Smooth muscle cell (in vitro differentiated cells): ENCODE data around the gene SETD3. TPM values are rescaled to one million over a fixed set of nuclear protein-coding genes. Genes with fewer than 3 reads are reported as not detected.

ENCODE experiments used
- DNase-seq: peaks from one replicate; lab custom pipeline; 2025; ENCODE audit not compliant: unreplicated experiment; lab: John Stamatoyannopoulos, UW
- H2AFZ ChIP-seq: fragments of 200-600 bp; sonication (generic); 2 replicates; pipeline ENCODE4 v1.6.0; 2016; ENCODE audit warnings: antibody characterized with exemption, low read depth, mild to moderate bottlenecking
- H3F3A ChIP-seq: fragments of 200-600 bp; sonication (generic); 2 replicates; pipeline ENCODE4 v1.6.0; 2017; ENCODE audit warnings: antibody characterized with exemption, low read depth
- H3K27ac ChIP-seq: fragments of 200-600 bp; sonication (generic); 2 replicates; pipeline ENCODE4 v1.5.1; 2016; ENCODE audit warnings: low read depth, mild to moderate bottlenecking
- H3K27me3 ChIP-seq: fragments of 200-600 bp; sonication (generic); 2 replicates; pipeline ENCODE4 v1.6.1; 2016; ENCODE audit warnings: low read depth, mild to moderate bottlenecking
- H3K36me3 ChIP-seq: fragments of 200-600 bp; sonication (generic); 2 replicates; pipeline ENCODE4 v1.5.1; 2016; ENCODE audit warnings: low read depth
- H3K4me1 ChIP-seq: fragments of 200-600 bp; sonication (generic); 2 replicates; pipeline ENCODE4 v1.5.1; 2016; ENCODE audit warnings: low read depth
- H3K4me2 ChIP-seq: fragments of 200-600 bp; sonication (generic); 2 replicates; pipeline ENCODE4 v1.6.0; 2016; ENCODE audit warnings: mild to moderate bottlenecking
- H3K4me3 ChIP-seq: fragments of 200-600 bp; sonication (generic); 2 replicates; pipeline ENCODE4 v1.5.1; 2016; ENCODE audit warnings: mild to moderate bottlenecking
- H3K79me2 ChIP-seq: fragments of 200-600 bp; sonication (generic); 2 replicates; pipeline ENCODE4 v1.6.0; 2016; ENCODE audit warnings: low read depth, mild to moderate bottlenecking
- H3K9ac ChIP-seq: fragments of 200-600 bp; sonication (generic); 2 replicates; pipeline ENCODE4 v1.6.0; 2016; ENCODE audit warnings: low read depth
- H3K9me3 ChIP-seq: fragments of 200-600 bp; sonication (generic); replicated peaks from 2 replicates; pipeline ENCODE4 v1.5.1; 2016; ENCODE audit warnings: low read depth
- H4K20me1 ChIP-seq: fragments of 200-600 bp; sonication (generic); 2 replicates; pipeline ENCODE4 v1.6.0; 2016; ENCODE audit warnings: low read depth
- CTCF ChIP-seq: fragments of 200-600 bp; sonication (generic); IDR thresholded peaks from 2 replicates; pipeline ENCODE4 v1.5.1; 2017; ENCODE audit warnings: borderline replicate concordance, mild to moderate bottlenecking, antibody characterized with exemption; ENCODE audit not compliant: insufficient read depth, poor library complexity, severe bottlenecking
- WGBS: methylation state at CpG from one replicate; pipeline ENCODE4 v1.1.7; 2016; ENCODE audit warnings: low lambda C conversion rate; 5-methylcytosine and 5-hydroxymethylcytosine counted together
- polyA plus RNA-seq: library from polyadenylated mRNA; unstranded; fragments of >200 nt; fragmentation: Nextera tagmentation; extraction: Ambion mirVana; gene quantifications from 2 replicates; pipeline ENCODE4 v1.2.1, GENCODE V29; 2016
- total RNA-seq: library from RNA; depleted of rRNA; stranded (reverse); fragments of >200 nt; gene quantifications from 2 replicates; pipeline ENCODE4 v1.2.3, GENCODE V29; 2014

Gene SETD3
- total and polyA plus RNA-seq, 2 experiments from 2014 or later: 49.2 to 74.9 TPM

- peaks cover 5% of the 10 kb centered on the region for H4K20me1 ChIP-seq
- DNase-seq: no peak
- peaks cover 16% of the 10 kb centered on the region for H3F3A ChIP-seq
- H3K9me3 ChIP-seq: no peaks in the 10 kb centered on the region
- TF ChIP-seq CTCF: peak; percentile 34
- H2AFZ ChIP-seq: no peak overlapping the region
- no peaks in the 10 kb centered on the region for H3K4me1 ChIP-seq
- H3K9ac ChIP-seq: no peak overlapping the region
- no peak overlapping the region for H3K27ac ChIP-seq
- peaks cover 24% of the 10 kb centered on the region for H3K79me2 ChIP-seq
- no peak overlapping the region for H3K4me3 ChIP-seq
- no peaks in the 10 kb centered on the region for H3K36me3 ChIP-seq
- H3K27me3 ChIP-seq: no peaks in the 10 kb centered on the region
- no peak overlapping the region for H3K4me2 ChIP-seq
- WGBS: 93% methylated on average over 11 of the region's 11 CpGs
These were observed 39.3 kb downstream of the SETD3 start for GRCh38 chr14:99441157-99441870.

- DNase-seq: no peak
- peaks cover 5% of the 10 kb centered on the region for H4K20me1 ChIP-seq
- H3F3A ChIP-seq: peaks cover 21% of the 10 kb centered on the region
- no peaks in the 10 kb centered on the region for H3K4me1 ChIP-seq
- H3K36me3 ChIP-seq: no peaks in the 10 kb centered on the region
- peaks cover 25% of the 10 kb centered on the region for H3K79me2 ChIP-seq
- H3K9ac ChIP-seq: no peak overlapping the region
- H2AFZ ChIP-seq: no peak overlapping the region
- no peak for TF ChIP-seq CTCF
- H3K4me2 ChIP-seq: no peak overlapping the region
- H3K4me3 ChIP-seq: no peak overlapping the region
- H3K27ac ChIP-seq: no peak overlapping the region
- H3K9me3 ChIP-seq: no peaks in the 10 kb centered on the region
- H3K27me3 ChIP-seq: no peaks in the 10 kb centered on the region
- WGBS: 96% methylated on average over 14 of the region's 14 CpGs
These were observed 40.4 kb downstream of the SETD3 start for GRCh38 chr14:99440278-99440677.

- H3K4me2 ChIP-seq: no peak overlapping the region
- TF ChIP-seq CTCF: no peak
- H3K27ac ChIP-seq: peak overlapping the region; percentile 79
- no peaks in the 10 kb centered on the region for H3K27me3 ChIP-seq
- no peaks in the 10 kb centered on the region for H3K9me3 ChIP-seq
- peaks cover 21% of the 10 kb centered on the region for H3F3A ChIP-seq
- peaks cover 36% of the 10 kb centered on the region for H3K79me2 ChIP-seq
- H3K4me1 ChIP-seq: peaks cover 2% of the 10 kb centered on the region
- no peak overlapping the region for H3K9ac ChIP-seq
- no peaks in the 10 kb centered on the region for H3K36me3 ChIP-seq
- WGBS: 94% methylated on average over 3 of the region's 3 CpGs
- no peak overlapping the region for H3K4me3 ChIP-seq
- no peak overlapping the region for H2AFZ ChIP-seq
- DNase-seq: no peak
- H4K20me1 ChIP-seq: no peaks in the 10 kb centered on the region
These were observed 43.0 kb downstream of the SETD3 start for GRCh38 chr14:99437706-99438105.
